Frontal cortex (tissue), 4 donors: ENCODE results near the gene SNX14. TPM values are rescaled to one million over a fixed set of nuclear protein-coding genes. Genes with fewer than 3 reads are reported as not detected.
"Not testable (repeated sequence)": the region's sequence is repeated elsewhere in the genome, so short reads cannot be mapped to it uniquely, and the experiment has no call there.

Source experiments
- DNase-seq, 2 donors: peaks; one replicate each; pipeline ENCODE4 v3.0.0; 2012; ENCODE audit warnings: low spot score in 2 of 2
- FAIRE-seq: peaks from 2 replicates; lab custom pipeline; 2012; peaks lifted over from hg19 to GRCh38; lab: Jason Lieb, UNC
- total RNA-seq: library from RNA; depleted of rRNA; stranded (reverse); fragments of >200 nt; gene quantifications from one replicate; pipeline ENCODE4 v1.2.3, GENCODE V29; 2014
- donor health status: control.
- donor health status: control.
- donor health status: control.

SNX14 gene
- 291 TPM for total RNA-seq

DNA sequence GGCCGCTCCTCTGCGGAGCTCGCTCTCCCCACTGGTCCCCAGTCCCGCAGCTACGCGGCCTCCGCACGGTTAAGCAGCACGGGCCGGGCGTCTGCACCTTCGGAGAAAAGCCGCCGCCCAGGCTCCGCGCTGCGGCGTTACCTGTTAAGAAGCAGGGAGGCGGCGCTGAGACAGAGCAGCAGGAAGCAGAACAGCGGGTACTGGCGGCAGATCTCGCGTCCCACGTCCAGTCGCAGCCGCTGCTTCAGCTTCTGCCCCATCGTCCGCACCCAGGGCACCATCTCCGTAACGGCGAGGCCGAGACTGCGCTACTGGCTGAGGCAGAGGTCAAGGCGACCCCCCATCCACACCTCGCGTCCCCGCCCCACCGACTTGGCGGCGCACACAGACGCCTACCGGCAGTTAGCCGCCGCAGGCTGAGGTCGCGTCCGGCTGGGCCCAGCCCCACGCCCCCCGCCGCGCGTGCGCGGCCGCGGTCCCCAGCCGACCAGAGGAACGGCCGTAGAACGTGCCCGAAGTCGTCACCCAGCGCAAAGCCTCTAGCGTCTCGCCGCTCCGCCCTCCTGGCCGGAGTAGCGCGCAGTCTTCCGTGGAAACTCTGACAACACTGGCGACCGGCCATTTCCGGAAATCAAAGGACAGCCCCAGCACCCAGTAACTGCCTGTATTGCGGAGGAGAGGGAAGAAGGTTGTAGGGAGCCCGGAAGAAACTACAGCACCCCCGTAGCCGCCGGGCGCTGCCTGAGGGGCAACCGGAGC is at the start of gene SNX14:
Gene SNX14 (minus strand): TSS at position 421 of the 759 bp plus-strand sequence. CDS start 140 bp downstream, at position 281.
- DNase-seq (peak; percentile 82 to 83), FAIRE-seq (no peak)

DNA sequence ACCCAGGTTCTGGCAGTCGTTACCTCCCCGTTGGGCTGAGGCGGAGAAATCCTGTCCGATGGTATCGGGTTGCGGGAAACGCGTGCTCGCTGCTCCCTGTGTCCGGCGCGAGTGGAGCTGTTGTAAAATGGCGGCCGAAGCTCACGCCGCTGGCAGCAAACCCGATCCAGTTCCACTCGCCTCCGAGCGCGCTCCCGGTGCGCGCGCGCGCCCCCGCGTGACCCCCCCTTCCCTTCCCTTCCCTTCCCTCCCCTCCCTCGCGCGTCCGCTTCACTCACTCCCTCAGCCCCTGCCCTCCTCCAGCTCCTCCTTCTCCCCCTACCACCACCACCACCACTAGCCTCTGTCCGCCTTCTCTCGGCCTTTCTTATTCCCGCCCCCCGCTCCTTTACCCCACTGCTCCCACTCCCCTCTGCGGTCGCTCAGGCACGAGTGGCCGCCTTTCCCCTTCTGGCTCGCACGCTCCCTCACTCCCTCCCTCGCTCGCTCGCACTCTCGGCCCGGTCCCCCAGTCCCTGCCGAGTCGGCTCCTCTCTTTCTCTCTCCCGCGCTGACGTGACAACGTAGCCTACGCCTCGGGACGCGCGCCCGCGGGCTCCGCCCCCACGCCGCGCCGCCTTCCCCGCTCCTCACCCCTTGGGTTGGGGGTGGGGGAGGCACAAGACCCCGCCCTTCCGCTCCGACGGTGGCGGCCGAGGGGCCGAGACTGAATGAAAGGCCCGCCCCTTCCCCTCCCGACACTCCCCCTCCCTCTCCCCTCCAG is 49.3 kb upstream of the SNX14 start, which contains the start of gene SYNCRIP:
Gene SYNCRIP (minus strand): TSS at position 113 of the 763 bp plus-strand sequence. CDS start 1,447 bp downstream, outside the sequence.
- peak; percentile 87 to 94 for DNase-seq
- no peak for FAIRE-seq

- DNase-seq, result peak; percentile 38 to 44
- FAIRE-seq, result no peak
Observed at GRCh38 chr6:85641897-85642773, 48.5 kb upstream of the SNX14 start.

DNA sequence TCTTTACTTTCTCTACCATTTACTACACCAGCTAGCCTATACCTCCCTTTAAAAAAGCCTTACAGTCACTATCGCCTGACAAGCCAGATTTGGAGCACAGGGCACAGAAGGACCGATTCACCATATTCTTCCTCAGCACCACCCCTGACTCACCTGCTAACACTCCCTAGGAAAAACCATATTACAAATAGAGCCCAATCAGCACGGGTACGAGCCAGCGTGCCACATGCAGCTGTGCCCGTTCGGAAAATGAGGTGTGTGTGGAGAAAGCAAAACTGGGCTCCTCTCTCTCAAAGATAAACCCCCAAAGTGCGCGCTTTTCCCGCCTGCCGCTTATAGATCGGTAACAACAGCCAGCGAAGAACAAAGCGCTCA is 47.9 kb upstream of the SNX14 start:
- no peak for FAIRE-seq
- no peak for DNase-seq

GRCh38 chr6:85640821-85641220 is 47.2 kb upstream of the SNX14 start:
- DNase-seq, result no peak

GRCh38 chr6:85637579-85637978 is 43.9 kb upstream of the SNX14 start:
- FAIRE-seq (no peak), DNase-seq (no peak)

More at GRCh38 chr6:85640821-85641220, 47.2 kb upstream of the SNX14 start:
- FAIRE-seq, result no peak

DNA sequence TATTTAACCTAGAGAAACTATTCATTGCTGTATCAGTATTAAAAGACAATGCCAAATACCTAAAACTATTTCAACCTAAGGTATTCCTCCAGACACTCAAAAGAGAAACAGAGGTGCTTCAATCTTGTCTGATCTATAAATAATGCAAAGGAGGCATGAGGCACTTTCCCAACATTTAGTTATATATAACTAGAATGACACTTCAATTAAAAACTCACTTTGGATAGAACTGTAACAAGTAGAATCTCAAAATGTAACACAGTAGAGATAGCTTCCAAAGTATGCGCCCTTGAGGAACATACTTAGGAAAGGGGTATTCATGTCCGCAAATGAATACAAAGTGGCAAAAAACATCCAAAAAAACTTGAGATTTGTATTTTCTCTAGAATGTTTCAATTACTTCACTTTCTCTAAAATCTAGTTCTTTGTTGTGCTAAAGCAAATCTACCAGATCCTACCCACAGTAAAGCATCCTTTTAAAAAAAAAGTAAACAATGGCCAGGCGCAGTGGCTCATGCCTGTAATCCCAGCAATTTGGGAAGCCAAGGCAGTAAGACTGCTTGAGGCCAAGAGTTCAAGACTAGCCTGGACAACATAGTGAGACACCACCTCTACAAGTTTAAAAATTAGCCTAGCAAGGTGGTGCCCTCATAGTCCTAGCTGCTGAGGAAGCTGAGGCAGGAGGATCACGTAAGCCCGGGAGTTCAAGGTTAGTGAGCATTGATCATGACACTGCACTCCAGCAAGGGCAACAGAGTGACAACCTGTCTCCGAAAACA is 38.7 kb upstream of the SNX14 start:
- no peak for DNase-seq
- no peak for FAIRE-seq

DNA sequence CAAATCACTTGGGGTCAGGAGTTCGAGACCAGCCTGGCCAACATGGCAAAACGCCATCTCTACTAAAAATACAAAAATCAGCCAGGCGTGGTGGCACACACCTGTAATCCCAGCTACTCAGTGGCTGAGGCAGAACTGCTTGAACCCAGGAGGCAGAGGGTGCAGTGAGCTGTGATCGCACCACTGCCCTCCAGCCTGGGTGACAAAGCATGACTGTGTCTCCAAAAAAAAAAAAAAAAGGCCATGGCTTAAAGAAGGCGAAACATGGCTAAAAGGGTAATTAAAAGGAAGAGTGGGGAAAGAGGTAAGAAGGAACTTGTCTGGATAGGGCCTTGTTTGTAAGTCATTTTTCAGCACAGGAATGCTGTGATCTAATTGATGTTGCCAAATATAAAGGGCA is 37.5 kb upstream of the SNX14 start:
- not testable (repeated sequence) for FAIRE-seq, DNase-seq

- no peak for DNase-seq
- FAIRE-seq, result no peak
Observed at GRCh38 chr6:85628353-85628752, 34.7 kb upstream of the SNX14 start.

DNA sequence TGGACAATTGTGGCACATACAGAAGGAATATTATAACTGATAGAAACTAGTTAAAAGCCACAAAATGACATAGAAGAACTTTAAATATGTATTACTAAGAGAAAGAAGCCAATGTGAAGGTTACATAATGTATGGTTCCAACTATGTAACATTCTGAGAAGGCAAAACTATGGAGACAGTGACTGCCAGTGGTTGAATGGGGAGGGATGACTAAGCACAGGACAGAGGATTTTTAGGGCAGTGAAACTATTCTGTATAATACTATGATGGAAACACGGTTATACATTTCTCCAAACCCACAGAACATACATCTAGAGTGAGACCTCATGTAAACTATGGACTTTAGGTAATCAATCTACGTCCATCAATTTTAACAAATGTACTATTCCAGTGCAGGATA is 26.6 kb upstream of the SNX14 start:
- FAIRE-seq, result no peak
- DNase-seq, result no peak

GRCh38 chr6:85614780-85615179 is 21.1 kb upstream of the SNX14 start:
- DNase-seq (no peak), FAIRE-seq (no peak)

GRCh38 chr6:85612690-85613474 is 19.2 kb upstream of the SNX14 start:
- DNase-seq (no peak), FAIRE-seq (no peak)

DNA sequence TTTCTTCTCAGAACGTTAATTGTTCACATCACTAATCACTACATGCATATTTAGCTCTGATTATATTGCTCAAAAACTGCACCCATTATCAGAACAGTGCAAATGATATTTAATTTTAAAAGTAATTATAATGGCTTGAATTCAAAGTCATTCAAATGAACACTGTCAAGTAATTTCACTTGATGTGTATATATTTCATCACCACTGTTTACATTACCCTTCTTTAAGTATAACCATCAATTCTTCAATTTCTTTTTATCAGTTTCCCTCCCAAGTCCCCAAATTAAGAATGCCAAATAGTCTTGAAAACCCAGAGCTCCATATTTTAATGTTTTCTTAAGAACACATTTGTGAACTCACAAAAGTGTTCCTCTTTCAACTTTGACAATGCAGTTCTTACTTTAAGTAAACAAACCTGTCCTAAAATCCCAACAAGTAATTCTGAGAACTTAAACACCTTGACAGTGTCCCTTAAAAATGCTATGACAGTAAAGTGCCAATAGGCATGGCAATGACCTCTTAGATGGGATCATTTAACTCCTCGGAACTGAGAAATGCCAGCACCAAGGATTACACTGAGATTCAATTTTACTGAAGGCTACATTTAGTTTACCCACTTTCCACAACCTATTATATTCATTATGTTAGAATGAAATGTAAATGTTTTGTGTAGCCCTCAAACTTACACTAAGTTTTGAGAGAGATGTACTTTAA is 16.7 kb upstream of the SNX14 start:
- DNase-seq, result no peak
- no peak for FAIRE-seq

GRCh38 chr6:85602100-85602499 is 8.4 kb upstream of the SNX14 start:
- DNase-seq (no peak), FAIRE-seq (no peak)

- no peak for FAIRE-seq
- no peak for DNase-seq
Observed at GRCh38 chr6:85600713-85601313, 7.2 kb upstream of the SNX14 start.

DNA sequence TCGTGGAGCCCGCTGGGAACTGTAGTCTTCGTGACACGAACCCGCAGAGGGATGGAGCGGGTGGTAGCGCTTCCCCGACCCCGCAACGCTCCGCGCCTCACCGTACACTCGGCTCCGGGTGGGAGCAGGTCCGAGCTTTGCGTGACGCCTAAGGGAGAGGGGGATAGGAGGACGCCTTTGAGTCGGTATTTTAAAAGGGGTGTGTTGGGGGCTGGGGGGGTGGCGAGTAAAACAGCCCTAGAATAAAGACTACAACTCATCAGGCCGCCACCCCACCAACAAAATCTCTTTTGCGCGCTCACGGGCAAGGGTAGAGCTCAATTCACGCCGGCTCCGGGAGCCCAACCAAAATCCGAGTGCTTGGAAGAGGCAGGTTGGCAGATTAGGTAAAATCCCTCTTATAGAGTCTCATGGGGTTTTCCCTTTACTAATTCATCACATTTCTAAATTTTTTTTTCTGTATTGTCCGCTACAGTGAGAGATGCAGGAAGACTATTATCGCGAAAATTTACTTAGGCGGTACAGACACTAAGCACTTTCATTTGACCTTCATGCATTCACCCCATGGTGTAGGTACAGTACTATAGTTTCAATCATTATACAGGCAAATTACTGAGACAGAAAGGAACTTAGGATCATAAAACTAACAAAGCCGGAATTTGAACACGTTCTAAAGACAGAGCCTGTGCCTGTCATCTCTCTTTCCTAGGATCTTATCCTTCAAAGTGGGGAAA is 706 bp upstream of the SNX14 start:
- no peak for FAIRE-seq

DNA sequence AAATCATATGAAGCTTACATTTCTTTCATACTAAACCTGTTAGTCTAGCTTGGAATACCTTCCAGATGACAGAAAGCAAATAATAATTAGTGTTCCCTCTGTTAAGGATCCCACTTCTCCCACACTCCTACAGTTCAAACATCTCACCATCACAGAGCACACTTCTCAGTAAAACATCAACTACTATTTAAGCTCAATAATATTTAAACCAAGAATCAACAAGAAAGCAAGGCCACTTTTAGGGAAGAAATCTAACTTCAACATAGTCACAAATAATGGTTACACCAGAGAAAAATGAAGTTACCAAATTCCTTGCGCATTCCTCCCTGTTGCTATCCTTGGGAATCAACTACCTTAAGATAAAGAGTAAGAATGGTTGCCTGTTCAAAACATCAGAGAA is 1.6 kb downstream of the SNX14 start:
- DNase-seq, result no peak
- no peak for FAIRE-seq

More for the DNA sequence above, 706 bp upstream of the SNX14 start:
- peak in 1 of 2 donors; percentile 23 for DNase-seq
